Natural killer cell (primary cell): ENCODE data around the gene EXOSC7. TPM values are rescaled to one million over a fixed set of nuclear protein-coding genes. Genes with fewer than 3 reads are reported as not detected.

Experiments
- ATAC-seq, 3 donors: fragments of 150-1000 bp in 2 of 3; fragments of 200-7000 bp in 1 of 3; cut with Tn5 transposase; 1 replicate in 1 of 3; 2 replicates in 2 of 3; pipeline ENCODE4 v1.10.0; 2021; ENCODE audit warnings: mild to moderate bottlenecking in 2 of 3, moderate library complexity in 2 of 3
- DNase-seq, 2 donors: peaks; one replicate each; pipeline versions ENCODE4 v3.0.0 to v3.0.0-alpha.2; 2013 to 2021; ENCODE audit warnings: mixed read lengths in 1 of 2
- H3K27ac ChIP-seq: one replicate; pipeline ENCODE4 v1.5.1; 2013; ENCODE audit warnings: mild to moderate bottlenecking, low read length
- H3K27me3 ChIP-seq: one replicate; pipeline ENCODE4 v1.6.1; 2013; ENCODE audit warnings: low read length; ENCODE audit not compliant: control insufficient read depth, insufficient read depth
- H3K36me3 ChIP-seq: one replicate; pipeline ENCODE4 v1.6.1; 2013; ENCODE audit warnings: low read length; ENCODE audit not compliant: control insufficient read depth, insufficient read depth
- H3K4me1 ChIP-seq: one replicate; pipeline ENCODE4 v1.6.1; 2013; ENCODE audit warnings: low read length; ENCODE audit not compliant: control insufficient read depth, insufficient read depth
- H3K4me3 ChIP-seq: one replicate; pipeline ENCODE4 v1.5.1; 2013; ENCODE audit warnings: low read length
- H3K9me3 ChIP-seq: one replicate; pipeline ENCODE4 v1.6.1; 2013; ENCODE audit warnings: low read length; ENCODE audit not compliant: control insufficient read depth, insufficient read depth
- H3K27ac Mint-ChIP-seq, 2 donors: one replicate each; pipeline ENCODE4 v1.8.0; 2022; ENCODE audit warnings: mild to moderate bottlenecking in 2 of 2, mixed read lengths in 2 of 2, moderate library complexity in 1 of 2
- H3K27me3 Mint-ChIP-seq, 2 donors: one replicate each; pipeline ENCODE4 v1.8.0; 2022; ENCODE audit warnings: low read depth in 2 of 2, mixed read lengths in 2 of 2
- H3K36me3 Mint-ChIP-seq: one replicate; pipeline ENCODE4 v1.8.0; 2022; ENCODE audit warnings: mixed read lengths
- H3K4me1 Mint-ChIP-seq, 2 donors: one replicate each; pipeline ENCODE4 v1.8.0; 2022; ENCODE audit warnings: mixed read lengths in 2 of 2
- H3K4me3 Mint-ChIP-seq: one replicate; pipeline ENCODE4 v1.8.0; 2022; ENCODE audit warnings: mild to moderate bottlenecking, moderate library complexity, mixed read lengths
- H3K9me3 Mint-ChIP-seq, 2 donors: one replicate each; pipeline ENCODE4 v1.8.0; 2022; ENCODE audit warnings: mixed read lengths in 2 of 2
- CTCF ChIP-seq: fragments of 200-600 bp; IDR thresholded peaks from one replicate; pipeline ENCODE4 v1.8.0; 2022; ENCODE audit warnings: antibody characterized with exemption
- WGBS: methylation state at CpG from one replicate; pipeline ENCODE4 v1.1.7; 2013; ENCODE audit warnings: missing lambda C conversion rate; ENCODE audit not compliant: insufficient coverage; 5-methylcytosine and 5-hydroxymethylcytosine counted together
- intact Hi-C: fragments of 100-400 bp; cut with micrococcal nuclease; formaldehyde crosslinking; loops from one replicate; pipeline ENCODE4 v1.14.2; 2022
- total RNA-seq, 4 donors: library from RNA; stranded (reverse); fragments of 120-200 nt in 1 of 4; gene quantifications; one replicate each; pipeline versions ENCODE4 v1.2.3 to v1.2.4, GENCODE V29; 2013 to 2022

EXOSC7 gene
- total RNA-seq, 3 donors from 2014 or later (not counting 1 experiment from before 2014, with no cell fraction given), result 32.8 to 46.6 (median 36.0) TPM

- H3K27ac Mint-ChIP-seq, result peak overlapping the region; percentile 2 to 50
- intact Hi-C loops, result no loop called here
Measured at GRCh38 chr3:44987332-44987731, 11.3 kb downstream of the EXOSC7 start.

GRCh38 chr3:44988073-44988472 lies 12.0 kb downstream of the EXOSC7 start:
- TF ChIP-seq CTCF, result peak; percentile 45
- 95% methylated on average over 2 of the region's 2 CpGs for WGBS
- Mint-ChIP-seq H3K27me3 (no peaks in the 10 kb centered on the region), H3K9me3 (no peaks in the 10 kb centered on the region), H3K4me3 (no peak overlapping the region), H3K36me3 (no peaks in the 10 kb centered on the region), H3K27ac (peak overlapping the region; percentile 2 to 50), H3K4me1 (peaks cover 62 to 66% of the 10 kb centered on the region in 2 donors)
- Histone ChIP-seq H3K9me3 (no peaks in the 10 kb centered on the region), H3K27ac (no peak overlapping the region), H3K4me1 (peaks cover 27% of the 10 kb centered on the region), H3K36me3 (peaks cover 22% of the 10 kb centered on the region), H3K27me3 (no peaks in the 10 kb centered on the region), H3K4me3 (no peak overlapping the region)
- ATAC-seq (no peak), DNase-seq (peak in 1 of 2 donors; percentile 35)
- intact Hi-C loops, result no loop called here

More at GRCh38 chr3:44987332-44987731, 11.3 kb downstream of the EXOSC7 start:
- ATAC-seq, result no peak
- H3K4me3 ChIP-seq, result no peak overlapping the region
- peaks cover 62 to 66% of the 10 kb centered on the region in 2 donors for H3K4me1 Mint-ChIP-seq
- 93% methylated on average over 6 of the region's 6 CpGs for WGBS
- no peak overlapping the region for H3K27ac ChIP-seq
- no peaks in the 10 kb centered on the region for H3K27me3 Mint-ChIP-seq
- H3K27me3 ChIP-seq, result no peaks in the 10 kb centered on the region
- H3K9me3 ChIP-seq, result no peaks in the 10 kb centered on the region
- peaks cover 34% of the 10 kb centered on the region for H3K4me1 ChIP-seq
- no peaks in the 10 kb centered on the region for H3K9me3 Mint-ChIP-seq
- no peak for DNase-seq
- TF ChIP-seq CTCF, result no peak
- H3K36me3 ChIP-seq, result peaks cover 22% of the 10 kb centered on the region
- no peaks in the 10 kb centered on the region for H3K36me3 Mint-ChIP-seq
- no peak overlapping the region for H3K4me3 Mint-ChIP-seq

- peaks cover 16% of the 10 kb centered on the region for H3K4me1 ChIP-seq
- Mint-ChIP-seq H3K4me3 (no peak overlapping the region), H3K36me3 (no peaks in the 10 kb centered on the region), H3K27ac (no peak overlapping the region), H3K4me1 (peaks cover 52 to 57% of the 10 kb centered on the region in 2 donors), H3K27me3 (no peaks in the 10 kb centered on the region), H3K9me3 (no peaks in the 10 kb centered on the region)
- H3K36me3 ChIP-seq, result peaks cover 26% of the 10 kb centered on the region
- no peak for ATAC-seq
- intact Hi-C loops, result no loop called here
- DNase-seq, result no peak
- no peak overlapping the region for H3K27ac ChIP-seq
- WGBS, result 99% methylated on average over 8 of the region's 8 CpGs
- no peaks in the 10 kb centered on the region for H3K9me3 ChIP-seq
- no peak for TF ChIP-seq CTCF
- H3K4me3 ChIP-seq, result no peak overlapping the region
- no peaks in the 10 kb centered on the region for H3K27me3 ChIP-seq
Measured at GRCh38 chr3:44989141-44989540, 13.1 kb downstream of the EXOSC7 start.

GRCh38 chr3:44989636-44990373 lies 13.8 kb downstream of the EXOSC7 start:
- ATAC-seq (no peak), DNase-seq (no peak)
- Mint-ChIP-seq H3K27ac (no peak overlapping the region), H3K4me3 (no peak overlapping the region), H3K4me1 (peaks cover 45 to 50% of the 10 kb centered on the region in 2 donors), H3K9me3 (no peaks in the 10 kb centered on the region), H3K27me3 (no peaks in the 10 kb centered on the region), H3K36me3 (no peaks in the 10 kb centered on the region)
- TF ChIP-seq CTCF, result no peak
- no peaks in the 10 kb centered on the region for H3K9me3 ChIP-seq
- H3K27ac ChIP-seq, result no peak overlapping the region
- H3K4me1 ChIP-seq, result peaks cover 11% of the 10 kb centered on the region
- no peak overlapping the region for H3K4me3 ChIP-seq
- intact Hi-C loops, result no loop called here
- WGBS, result 100% methylated on average over 1 of the region's 1 CpG
- no peaks in the 10 kb centered on the region for H3K27me3 ChIP-seq
- peaks cover 26% of the 10 kb centered on the region for H3K36me3 ChIP-seq
